ENCODE data around the gene KLHL18. TPM values are rescaled to one million over a fixed set of nuclear protein-coding genes. Genes with fewer than 3 reads are reported as not detected.

KLHL18 gene
- total RNA-seq, 1 donor from 2014 or later = 26.3 TPM

DNA sequence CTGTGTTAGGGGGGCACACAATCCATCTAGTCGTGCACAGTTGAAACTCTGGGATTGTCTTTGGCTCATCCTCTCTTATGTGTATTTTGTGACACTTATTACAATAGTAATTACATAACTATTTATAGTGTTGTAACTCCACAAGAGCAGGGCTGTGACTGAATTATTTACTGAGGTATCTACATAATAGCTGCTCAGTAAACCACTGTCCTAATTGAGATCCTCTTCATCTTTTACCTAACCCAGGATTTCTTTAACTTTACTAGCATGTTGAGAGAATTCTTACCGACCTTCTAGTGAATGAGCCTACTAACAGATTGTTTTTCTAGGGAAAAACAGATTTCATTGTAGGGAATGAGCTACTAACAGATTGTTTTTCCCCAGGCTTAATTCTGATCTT lies 11.1 kb downstream of the KLHL18 start:
- no peak overlapping the region for H3K4me3 ChIP-seq (ENCODE audit: low read depth, low read length)

GRCh38 chr3:47294392-47294791 lies 11.6 kb downstream of the KLHL18 start:
- no peak overlapping the region for H3K4me3 ChIP-seq (ENCODE audit: low read depth, low read length)
- no peaks in the 10 kb centered on the region for H3K36me3 ChIP-seq (ENCODE audit: control insufficient read depth, insufficient read depth, low read length)
- DNase-seq (ENCODE audit: low read depth) = no peak
- no peaks in the 10 kb centered on the region for H3K27me3 ChIP-seq (ENCODE audit: control insufficient read depth, insufficient read depth, low read length)
- TF ChIP-seq CTCF (IDR thresholded peaks at IDR 0.05; ENCODE audit: insufficient read depth, low read length, poor library complexity, severe bottlenecking) = no peak

More for the DNA sequence above, 11.1 kb downstream of the KLHL18 start:
- Histone ChIP-seq H3K27me3 (ENCODE audit: control insufficient read depth, insufficient read depth, low read length) (no peaks in the 10 kb centered on the region), H3K36me3 (ENCODE audit: control insufficient read depth, insufficient read depth, low read length) (no peaks in the 10 kb centered on the region)
- DNase-seq (ENCODE audit: low read depth) = no peak
- TF ChIP-seq CTCF (IDR thresholded peaks at IDR 0.05; ENCODE audit: insufficient read depth, low read length, poor library complexity, severe bottlenecking) = no peak

DNA sequence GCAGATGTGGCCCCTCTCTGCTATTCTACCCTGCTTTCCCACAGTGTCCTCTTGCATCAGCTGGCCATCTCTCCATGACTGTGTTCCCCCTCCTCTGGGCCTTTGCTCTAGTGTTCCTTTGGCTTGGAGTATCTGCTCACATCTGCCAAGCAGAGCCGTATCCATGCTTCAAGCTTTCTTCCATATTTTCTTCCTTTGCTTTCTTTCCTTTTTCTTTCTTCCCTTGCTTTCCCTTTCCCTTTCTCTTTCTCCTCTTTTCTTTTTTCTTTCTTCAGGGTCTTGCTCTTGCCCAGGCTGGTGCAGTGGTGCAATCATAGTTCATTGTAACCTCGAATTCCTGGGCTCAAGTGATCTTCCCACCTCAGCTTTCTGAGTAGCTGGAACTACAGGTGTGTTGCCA lies 12.6 kb downstream of the KLHL18 start:
- no peak for TF ChIP-seq CTCF (IDR thresholded peaks at IDR 0.05; ENCODE audit: insufficient read depth, low read length, poor library complexity, severe bottlenecking)
- H3K27me3 ChIP-seq (ENCODE audit: control insufficient read depth, insufficient read depth, low read length) = no peaks in the 10 kb centered on the region
- no peaks in the 10 kb centered on the region for H3K36me3 ChIP-seq (ENCODE audit: control insufficient read depth, insufficient read depth, low read length)
- no peak for DNase-seq (ENCODE audit: low read depth)
- no peak overlapping the region for H3K4me3 ChIP-seq (ENCODE audit: low read depth, low read length)

DNA sequence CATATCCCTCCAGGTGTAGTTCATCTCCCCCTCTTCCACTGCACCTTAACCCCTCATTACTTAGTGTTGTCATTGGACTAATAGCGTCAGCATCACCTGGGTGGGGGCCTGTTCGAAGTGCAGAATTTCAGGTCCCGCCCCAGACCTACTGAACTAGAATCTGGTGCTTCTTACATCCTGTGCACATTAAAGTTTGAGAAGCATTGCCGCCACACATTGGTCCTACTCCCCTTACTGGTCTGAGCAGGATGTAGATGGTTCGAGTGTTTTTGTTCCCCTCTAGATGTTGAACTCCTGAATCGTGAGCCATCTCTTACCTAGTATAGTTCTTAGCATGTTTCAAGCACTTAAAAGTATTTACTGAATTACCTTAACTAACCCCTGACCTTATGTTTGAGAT lies 13.2 kb downstream of the KLHL18 start:
- Histone ChIP-seq H3K4me3 (ENCODE audit: low read depth, low read length) (no peak overlapping the region), H3K27me3 (ENCODE audit: control insufficient read depth, insufficient read depth, low read length) (no peaks in the 10 kb centered on the region), H3K36me3 (ENCODE audit: control insufficient read depth, insufficient read depth, low read length) (no peaks in the 10 kb centered on the region)
- TF ChIP-seq CTCF (IDR thresholded peaks at IDR 0.05; ENCODE audit: insufficient read depth, low read length, poor library complexity, severe bottlenecking) = no peak
- DNase-seq (ENCODE audit: low read depth) = no peak

DNA sequence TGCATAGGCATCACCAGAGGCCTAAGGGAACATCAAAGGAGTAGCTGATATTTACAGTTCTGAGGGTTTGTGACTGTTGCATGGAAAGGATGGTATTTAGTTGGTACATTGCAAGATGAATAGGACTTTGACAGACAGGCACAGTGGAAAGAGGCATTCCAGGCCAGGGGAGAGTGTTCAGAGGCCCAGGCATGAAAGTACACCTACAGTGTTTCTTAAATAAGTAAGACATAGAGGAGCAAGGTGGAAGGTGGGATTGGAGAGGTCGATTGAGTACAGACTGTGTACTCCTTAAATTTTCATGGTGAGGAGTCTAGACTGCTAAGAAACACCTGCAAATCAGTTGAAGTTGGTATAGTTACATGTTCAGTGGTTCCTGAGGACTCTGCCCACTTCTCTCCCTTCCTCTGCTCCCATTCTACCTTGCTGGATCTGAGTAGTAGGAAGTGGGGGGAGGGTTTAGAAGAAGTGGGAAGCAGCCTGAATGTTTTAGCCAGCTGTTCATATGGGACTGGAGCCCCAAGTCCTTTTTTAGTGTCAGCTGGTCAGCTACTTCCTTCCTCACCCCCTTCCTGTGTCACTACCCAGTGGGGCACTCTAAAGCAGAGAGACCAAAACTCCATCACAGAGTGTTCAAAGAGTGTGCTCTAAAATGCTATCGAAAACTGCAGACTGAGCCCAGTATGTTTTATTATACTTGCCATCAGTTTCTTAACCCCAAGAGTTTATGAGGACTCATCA lies 14.0 kb downstream of the KLHL18 start:
- no peaks in the 10 kb centered on the region for H3K36me3 ChIP-seq (ENCODE audit: control insufficient read depth, insufficient read depth, low read length)
- no peaks in the 10 kb centered on the region for H3K27me3 ChIP-seq (ENCODE audit: control insufficient read depth, insufficient read depth, low read length)
- DNase-seq (ENCODE audit: low read depth) = no peak
- TF ChIP-seq CTCF (IDR thresholded peaks at IDR 0.05; ENCODE audit: insufficient read depth, low read length, poor library complexity, severe bottlenecking) = no peak
- H3K4me3 ChIP-seq (ENCODE audit: low read depth, low read length) = no peak overlapping the region

DNA sequence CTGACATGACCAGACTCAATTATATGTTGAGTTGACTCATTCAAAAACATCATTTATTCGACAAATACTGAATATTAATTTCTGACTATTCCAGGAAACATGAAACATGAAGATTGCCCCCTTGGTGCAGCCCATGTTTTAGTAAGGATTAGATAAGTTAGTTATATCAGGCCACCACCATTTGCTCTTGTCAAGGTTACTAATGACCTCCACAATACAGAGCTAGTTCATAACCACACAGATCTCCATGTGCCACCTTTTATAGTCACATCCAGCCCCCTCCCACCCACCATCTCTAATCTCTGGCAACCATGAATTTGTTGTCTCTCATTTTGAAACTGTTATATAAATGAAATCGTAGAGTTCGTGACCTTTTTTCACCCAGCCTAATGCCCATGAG lies 15.7 kb downstream of the KLHL18 start:
- no peak for TF ChIP-seq CTCF (IDR thresholded peaks at IDR 0.05; ENCODE audit: insufficient read depth, low read length, poor library complexity, severe bottlenecking)
- no peak overlapping the region for H3K4me3 ChIP-seq (ENCODE audit: low read depth, low read length)
- no peaks in the 10 kb centered on the region for H3K27me3 ChIP-seq (ENCODE audit: control insufficient read depth, insufficient read depth, low read length)
- no peak for DNase-seq (ENCODE audit: low read depth)
- peaks cover 1% of the 10 kb centered on the region for H3K36me3 ChIP-seq (ENCODE audit: control insufficient read depth, insufficient read depth, low read length)

All from kidney epithelial cell (primary cell).